HL-60 (cell line): ENCODE measurements around the gene CCSER1.

Experiments
- DNase-seq, 2 experiments: peaks; one replicate each; pipeline ENCODE4 v3.0.0-alpha.2; 2010 to 2020; ENCODE audit warnings: low read depth in 1 of 2, low spot score in 1 of 2
- H3K27ac ChIP-seq: fragments of 250-450 bp; sonication (Bioruptor Pico); replicated peaks from 2 replicates; pipeline ENCODE4 v1.5.1; 2020; ENCODE audit warnings: mild to moderate bottlenecking, moderate library complexity
- H3K27me3 ChIP-seq: fragments of 250-450 bp; sonication (Bioruptor Pico); 2 replicates; pipeline ENCODE4 v1.5.1; 2021; ENCODE audit warnings: mild to moderate bottlenecking, moderate library complexity; ENCODE audit not compliant: insufficient read depth, poor library complexity, severe bottlenecking
- H3K4me3 ChIP-seq: replicated peaks from 2 replicates; pipeline ENCODE4 v1.5.1; 2011; ENCODE audit warnings: mild to moderate bottlenecking, control low read depth, low read length; ENCODE audit not compliant: insufficient read depth
- GABPA ChIP-seq: IDR thresholded peaks from 2 replicates; pipeline ENCODE4 v1.6.1; 2012; ENCODE audit warnings: low read depth
- POLR2AphosphoS5 ChIP-seq: IDR thresholded peaks from 2 replicates; pipeline ENCODE4 v1.6.1; 2012; ENCODE audit warnings: low read depth
- SPI1 ChIP-seq: IDR thresholded peaks from 2 replicates; pipeline ENCODE4 v1.6.1; 2012; ENCODE audit warnings: low read depth, mild to moderate bottlenecking, borderline replicate concordance
- TF ChIP-seq, protein P1 (sequence below): IDR thresholded peaks from one replicate; pipeline ENCODE4 v1.5.1; 2011; ENCODE audit warnings: low read length, control low read depth, inconsistent platforms; ENCODE audit not compliant: insufficient read depth
- TF ChIP-seq, protein P2 (sequence below): IDR thresholded peaks from 2 replicates; pipeline ENCODE4 v1.6.1; 2012; ENCODE audit warnings: low read depth; ENCODE audit not compliant: insufficient replicate concordance

CCSER1 gene

DNA sequence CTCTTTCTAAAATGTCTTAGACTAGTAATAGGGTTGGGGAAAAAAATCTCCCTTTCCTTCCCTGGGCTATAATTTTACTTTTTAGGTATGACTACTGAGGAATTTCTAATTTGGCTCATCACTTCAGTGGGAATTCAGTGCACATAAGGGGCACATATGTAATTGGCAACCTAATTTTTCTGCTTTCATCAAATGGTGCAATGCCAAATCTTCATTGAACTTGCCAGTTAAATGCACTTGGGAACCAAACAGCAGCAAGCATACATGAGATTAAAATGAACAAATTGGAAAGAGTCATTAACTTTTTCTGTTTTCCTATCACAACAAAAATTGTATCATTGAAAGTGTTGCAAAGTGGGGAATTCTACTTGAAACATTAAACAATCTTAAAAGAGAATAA, 2.9 kb upstream of the CCSER1 start:
- H3K27me3 ChIP-seq, result peaks cover 23% of the 10 kb centered on the region
- DNase-seq, result no peak
- no peak overlapping the region for H3K4me3 ChIP-seq

DNA sequence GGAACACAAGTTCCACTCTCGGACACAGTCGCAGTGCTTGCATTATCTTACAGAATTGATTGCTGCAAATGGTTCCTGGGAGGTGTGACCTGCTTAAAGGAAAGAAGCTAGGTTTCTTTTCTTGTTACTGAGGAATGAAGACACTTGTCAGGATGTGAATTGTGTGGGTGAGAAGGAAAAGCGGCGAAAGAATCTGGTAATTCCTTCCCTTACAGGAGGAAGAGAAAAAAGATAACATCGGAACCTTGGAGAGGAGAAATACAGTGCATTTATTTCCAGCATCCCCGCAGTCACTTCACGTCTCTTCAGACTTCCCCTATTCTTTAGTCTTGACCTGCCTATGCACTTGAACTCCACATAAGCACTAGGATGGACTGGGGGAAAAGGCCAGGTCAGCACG, 389 bp upstream of the CCSER1 start:
- peak overlapping the region; percentile 52 for H3K4me3 ChIP-seq
- no peak overlapping the region for H3K27ac ChIP-seq
- TF ChIP-seq, protein P1, sequence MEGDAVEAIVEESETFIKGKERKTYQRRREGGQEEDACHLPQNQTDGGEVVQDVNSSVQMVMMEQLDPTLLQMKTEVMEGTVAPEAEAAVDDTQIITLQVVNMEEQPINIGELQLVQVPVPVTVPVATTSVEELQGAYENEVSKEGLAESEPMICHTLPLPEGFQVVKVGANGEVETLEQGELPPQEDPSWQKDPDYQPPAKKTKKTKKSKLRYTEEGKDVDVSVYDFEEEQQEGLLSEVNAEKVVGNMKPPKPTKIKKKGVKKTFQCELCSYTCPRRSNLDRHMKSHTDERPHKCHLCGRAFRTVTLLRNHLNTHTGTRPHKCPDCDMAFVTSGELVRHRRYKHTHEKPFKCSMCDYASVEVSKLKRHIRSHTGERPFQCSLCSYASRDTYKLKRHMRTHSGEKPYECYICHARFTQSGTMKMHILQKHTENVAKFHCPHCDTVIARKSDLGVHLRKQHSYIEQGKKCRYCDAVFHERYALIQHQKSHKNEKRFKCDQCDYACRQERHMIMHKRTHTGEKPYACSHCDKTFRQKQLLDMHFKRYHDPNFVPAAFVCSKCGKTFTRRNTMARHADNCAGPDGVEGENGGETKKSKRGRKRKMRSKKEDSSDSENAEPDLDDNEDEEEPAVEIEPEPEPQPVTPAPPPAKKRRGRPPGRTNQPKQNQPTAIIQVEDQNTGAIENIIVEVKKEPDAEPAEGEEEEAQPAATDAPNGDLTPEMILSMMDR, result no peak
- no peak for TF ChIP-seq GABPA
- peak; percentile 33; the same call in 1 of the 2 replicates for TF ChIP-seq SPI1
- TF ChIP-seq, protein P2, sequence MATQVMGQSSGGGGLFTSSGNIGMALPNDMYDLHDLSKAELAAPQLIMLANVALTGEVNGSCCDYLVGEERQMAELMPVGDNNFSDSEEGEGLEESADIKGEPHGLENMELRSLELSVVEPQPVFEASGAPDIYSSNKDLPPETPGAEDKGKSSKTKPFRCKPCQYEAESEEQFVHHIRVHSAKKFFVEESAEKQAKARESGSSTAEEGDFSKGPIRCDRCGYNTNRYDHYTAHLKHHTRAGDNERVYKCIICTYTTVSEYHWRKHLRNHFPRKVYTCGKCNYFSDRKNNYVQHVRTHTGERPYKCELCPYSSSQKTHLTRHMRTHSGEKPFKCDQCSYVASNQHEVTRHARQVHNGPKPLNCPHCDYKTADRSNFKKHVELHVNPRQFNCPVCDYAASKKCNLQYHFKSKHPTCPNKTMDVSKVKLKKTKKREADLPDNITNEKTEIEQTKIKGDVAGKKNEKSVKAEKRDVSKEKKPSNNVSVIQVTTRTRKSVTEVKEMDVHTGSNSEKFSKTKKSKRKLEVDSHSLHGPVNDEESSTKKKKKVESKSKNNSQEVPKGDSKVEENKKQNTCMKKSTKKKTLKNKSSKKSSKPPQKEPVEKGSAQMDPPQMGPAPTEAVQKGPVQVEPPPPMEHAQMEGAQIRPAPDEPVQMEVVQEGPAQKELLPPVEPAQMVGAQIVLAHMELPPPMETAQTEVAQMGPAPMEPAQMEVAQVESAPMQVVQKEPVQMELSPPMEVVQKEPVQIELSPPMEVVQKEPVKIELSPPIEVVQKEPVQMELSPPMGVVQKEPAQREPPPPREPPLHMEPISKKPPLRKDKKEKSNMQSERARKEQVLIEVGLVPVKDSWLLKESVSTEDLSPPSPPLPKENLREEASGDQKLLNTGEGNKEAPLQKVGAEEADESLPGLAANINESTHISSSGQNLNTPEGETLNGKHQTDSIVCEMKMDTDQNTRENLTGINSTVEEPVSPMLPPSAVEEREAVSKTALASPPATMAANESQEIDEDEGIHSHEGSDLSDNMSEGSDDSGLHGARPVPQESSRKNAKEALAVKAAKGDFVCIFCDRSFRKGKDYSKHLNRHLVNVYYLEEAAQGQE, result no peak
- no peak for TF ChIP-seq POLR2AphosphoS5
- peaks cover 23% of the 10 kb centered on the region for H3K27me3 ChIP-seq
- no peak for DNase-seq

More for the DNA sequence above, 2.9 kb upstream of the CCSER1 start:
- no peak overlapping the region for H3K27ac ChIP-seq
- TF ChIP-seq SPI1, result no peak
- TF ChIP-seq, protein P1, result no peak
- TF ChIP-seq GABPA, result no peak

DNA sequence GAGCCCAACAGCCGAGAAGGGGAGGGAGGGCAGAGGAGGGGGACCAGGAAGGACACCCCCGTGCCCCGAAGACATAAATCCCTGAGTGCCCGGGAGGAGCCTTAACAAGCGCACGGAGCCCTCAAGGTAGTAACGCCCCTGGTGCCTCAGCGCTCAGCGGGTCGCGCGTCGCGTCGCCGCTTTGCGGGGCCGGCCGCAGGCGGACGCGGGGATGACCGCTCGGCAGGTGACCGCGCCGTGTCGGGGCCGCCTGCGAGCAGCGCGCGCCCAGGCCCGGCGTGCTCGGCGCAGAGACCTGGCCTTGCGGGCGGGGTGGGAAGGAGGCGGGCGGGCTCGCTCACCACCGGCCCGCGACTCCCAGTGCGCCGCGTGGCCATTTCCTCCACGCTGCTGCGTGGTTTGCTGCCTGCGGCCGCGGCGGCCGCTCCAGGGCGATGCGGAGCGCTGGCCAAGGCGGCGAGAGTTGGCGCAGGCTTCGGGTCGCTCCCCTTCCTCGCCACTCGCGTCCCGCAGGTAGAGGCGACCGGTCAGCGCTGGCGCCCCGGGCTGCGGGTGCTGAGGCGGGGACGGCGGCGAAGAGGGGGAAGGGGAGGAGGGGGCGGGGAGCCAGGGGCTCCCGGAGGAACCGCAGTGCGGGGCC, 632 bp downstream of the CCSER1 start:
- H3K27me3 ChIP-seq, result peaks cover 23% of the 10 kb centered on the region
- peak overlapping the region; percentile 52 for H3K4me3 ChIP-seq
- TF ChIP-seq, protein P1, result no peak
- TF ChIP-seq SPI1, result no peak
- no peak for TF ChIP-seq GABPA
- TF ChIP-seq, protein P2, result no peak
- no peak for TF ChIP-seq POLR2AphosphoS5
- no peak for DNase-seq
- no peak overlapping the region for H3K27ac ChIP-seq
